Muscle layer of colon (tissue), 2 donors: Measurements from ENCODE around the gene AMD1.
"Not testable (repeated sequence)": the region's sequence is repeated elsewhere in the genome, so short reads cannot be mapped to it uniquely, and the experiment has no call there.

Experiments
- H3K27ac ChIP-seq: one replicate; pipeline ENCODE4 v1.7.0; 2013; ENCODE audit warnings: low read depth, mild to moderate bottlenecking, low read length, moderate library complexity
- H3K27me3 ChIP-seq, 2 donors: one replicate each; pipeline ENCODE4 v1.7.0; 2013; ENCODE audit warnings: low read length in 2 of 2, mild to moderate bottlenecking in 2 of 2; ENCODE audit not compliant: insufficient read depth in 2 of 2, control insufficient read depth in 1 of 2
- H3K36me3 ChIP-seq: one replicate; pipeline ENCODE4 v1.7.0; 2013; ENCODE audit warnings: mild to moderate bottlenecking, low read length; ENCODE audit not compliant: insufficient read depth
- H3K4me1 ChIP-seq: one replicate; pipeline ENCODE4 v1.7.0; 2013; ENCODE audit warnings: mild to moderate bottlenecking, low read length; ENCODE audit not compliant: insufficient read depth
- H3K4me3 ChIP-seq, 2 donors: one replicate each; pipeline ENCODE4 v1.7.0; 2013; ENCODE audit warnings: low read length in 2 of 2, low read depth in 1 of 2, mild to moderate bottlenecking in 1 of 2, moderate library complexity in 1 of 2
- H3K9ac ChIP-seq: one replicate; pipeline ENCODE4 v1.7.0; 2013; ENCODE audit warnings: low read length
- H3K9me3 ChIP-seq: one replicate; pipeline ENCODE4 v1.7.0; 2013; ENCODE audit warnings: mild to moderate bottlenecking, low read length
- donor health status: abdominal sarcoma.
- donor health status: Adenocarcinoma of cecum.

The AMD1 gene

DNA sequence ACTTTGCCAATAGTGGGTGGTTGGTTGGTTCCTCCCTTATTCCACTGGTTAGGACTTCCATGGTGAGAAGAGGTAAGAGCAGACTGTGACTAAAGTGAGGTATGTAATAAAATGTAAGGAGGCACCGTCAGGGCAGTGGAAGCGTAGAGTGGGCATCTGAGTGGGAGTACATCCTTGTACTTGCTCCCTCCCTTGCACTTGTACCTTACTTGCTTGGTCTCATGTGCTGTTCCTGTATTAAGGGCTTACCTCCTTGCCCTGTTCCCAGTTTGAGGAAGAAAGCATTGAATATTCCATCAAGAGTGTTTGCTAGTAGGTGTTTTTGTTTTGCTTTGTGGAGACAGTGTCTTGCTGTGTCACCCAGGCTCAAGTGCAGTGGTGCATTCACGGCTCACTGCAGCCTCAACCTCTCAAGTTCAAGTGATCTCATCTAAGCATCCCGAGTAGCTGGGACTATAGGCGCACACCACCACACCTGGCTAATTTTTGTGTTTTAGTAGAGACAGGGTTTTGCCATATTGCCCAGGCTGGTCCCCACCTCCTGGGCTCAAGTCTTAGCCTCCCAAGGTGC is 25.5 kb downstream of the AMD1 start:
- Histone ChIP-seq H3K27ac (no peak overlapping the region), H3K9me3 (no peaks in the 10 kb centered on the region), H3K27me3 (no peaks in the 10 kb centered on the region), H3K36me3 (peaks cover 23% of the 10 kb centered on the region), H3K4me1 (no peaks in the 10 kb centered on the region), H3K9ac (no peak overlapping the region), H3K4me3 (no peak overlapping the region)

- not testable (repeated sequence) for H3K27ac ChIP-seq, H3K4me3 ChIP-seq, H3K4me1 ChIP-seq, H3K9me3 ChIP-seq, H3K27me3 ChIP-seq, H3K9ac ChIP-seq, H3K36me3 ChIP-seq
Measured at GRCh38 chr6:110901601-110902000, 27.0 kb downstream of the AMD1 start.

- Histone ChIP-seq H3K36me3 (peaks cover 5% of the 10 kb centered on the region), H3K27ac (no peak overlapping the region), H3K27me3 (no peaks in the 10 kb centered on the region), H3K4me1 (no peaks in the 10 kb centered on the region), H3K9me3 (no peaks in the 10 kb centered on the region), H3K4me3 (no peak overlapping the region), H3K9ac (no peak overlapping the region)
Measured at GRCh38 chr6:110902091-110902490, 27.5 kb downstream of the AMD1 start.

GRCh38 chr6:110906273-110906672 is 31.7 kb downstream of the AMD1 start:
- H3K9ac ChIP-seq, H3K27ac ChIP-seq, H3K36me3 ChIP-seq, H3K4me1 ChIP-seq, H3K4me3 ChIP-seq, H3K27me3 ChIP-seq, H3K9me3 ChIP-seq: not testable (repeated sequence)

GRCh38 chr6:110930781-110931180 is 56.2 kb downstream of the AMD1 start:
- no peaks in the 10 kb centered on the region for H3K4me1 ChIP-seq
- no peaks in the 10 kb centered on the region for H3K9me3 ChIP-seq
- no peaks in the 10 kb centered on the region for H3K27me3 ChIP-seq
- H3K4me3 ChIP-seq, result no peak overlapping the region
- no peaks in the 10 kb centered on the region for H3K36me3 ChIP-seq
- no peak overlapping the region for H3K9ac ChIP-seq
- no peak overlapping the region for H3K27ac ChIP-seq

- H3K36me3 ChIP-seq, result no peaks in the 10 kb centered on the region
- no peak overlapping the region for H3K27ac ChIP-seq
- no peaks in the 10 kb centered on the region for H3K27me3 ChIP-seq
- H3K4me1 ChIP-seq, result no peaks in the 10 kb centered on the region
- no peaks in the 10 kb centered on the region for H3K9me3 ChIP-seq
- H3K9ac ChIP-seq, result no peak overlapping the region
- no peak overlapping the region for H3K4me3 ChIP-seq
Measured at GRCh38 chr6:110933912-110934311, 59.3 kb downstream of the AMD1 start.

GRCh38 chr6:110934381-110934898 is 59.9 kb downstream of the AMD1 start:
- H3K9me3 ChIP-seq, result no peaks in the 10 kb centered on the region
- no peak overlapping the region for H3K4me3 ChIP-seq
- no peaks in the 10 kb centered on the region for H3K4me1 ChIP-seq
- no peaks in the 10 kb centered on the region for H3K36me3 ChIP-seq
- no peak overlapping the region for H3K9ac ChIP-seq
- H3K27me3 ChIP-seq, result no peaks in the 10 kb centered on the region
- no peak overlapping the region for H3K27ac ChIP-seq

- Histone ChIP-seq H3K9ac (no peak overlapping the region), H3K4me3 (no peak overlapping the region), H3K9me3 (no peaks in the 10 kb centered on the region), H3K36me3 (no peaks in the 10 kb centered on the region), H3K27ac (no peak overlapping the region), H3K27me3 (no peaks in the 10 kb centered on the region), H3K4me1 (no peaks in the 10 kb centered on the region)
Measured at GRCh38 chr6:110935171-110935570, 60.6 kb downstream of the AMD1 start.

- no peak overlapping the region for H3K4me3 ChIP-seq
- H3K4me1 ChIP-seq, result no peaks in the 10 kb centered on the region
- no peak overlapping the region for H3K9ac ChIP-seq
- H3K36me3 ChIP-seq, result no peaks in the 10 kb centered on the region
- H3K9me3 ChIP-seq, result no peaks in the 10 kb centered on the region
- no peak overlapping the region for H3K27ac ChIP-seq
- H3K27me3 ChIP-seq, result no peaks in the 10 kb centered on the region
Measured at GRCh38 chr6:110938171-110938570, 63.6 kb downstream of the AMD1 start.

GRCh38 chr6:110939429-110940200 is 65.0 kb downstream of the AMD1 start:
- no peaks in the 10 kb centered on the region for H3K4me1 ChIP-seq
- no peak overlapping the region for H3K27ac ChIP-seq
- no peaks in the 10 kb centered on the region for H3K36me3 ChIP-seq
- no peak overlapping the region for H3K9ac ChIP-seq
- H3K9me3 ChIP-seq, result no peaks in the 10 kb centered on the region
- H3K27me3 ChIP-seq, result no peaks in the 10 kb centered on the region
- no peak overlapping the region for H3K4me3 ChIP-seq

DNA sequence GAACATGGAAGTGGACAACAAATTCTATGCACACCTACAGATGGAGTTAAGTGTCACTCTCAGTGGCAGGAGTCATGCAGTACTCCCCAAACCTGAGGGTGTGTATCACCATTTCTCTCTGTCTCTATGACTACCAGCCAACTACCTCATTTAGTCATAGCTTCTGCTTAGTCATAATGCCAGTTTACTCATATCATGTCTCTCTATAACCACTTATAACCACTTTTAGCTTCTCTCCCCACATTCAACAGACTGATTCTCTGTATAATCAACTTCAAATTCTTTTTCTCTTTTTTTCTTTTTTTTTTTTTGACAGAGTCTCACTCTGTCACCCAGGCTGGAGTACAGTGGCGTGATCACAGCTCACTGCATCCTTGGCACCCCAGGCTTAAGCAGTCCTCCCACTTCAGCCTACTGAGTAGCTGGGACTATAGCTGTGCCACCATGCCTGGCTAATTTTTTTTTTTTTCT is 70.1 kb downstream of the AMD1 start:
- H3K36me3 ChIP-seq, result no peaks in the 10 kb centered on the region
- no peaks in the 10 kb centered on the region for H3K27me3 ChIP-seq
- no peak overlapping the region for H3K9ac ChIP-seq
- H3K9me3 ChIP-seq, result no peaks in the 10 kb centered on the region
- H3K4me3 ChIP-seq, result no peak overlapping the region
- no peaks in the 10 kb centered on the region for H3K4me1 ChIP-seq
- H3K27ac ChIP-seq, result no peak overlapping the region
